Measurements from ENCODE around the gene SKP2. TPM values are rescaled to one million over a fixed set of nuclear protein-coding genes. Genes with fewer than 3 reads are reported as not detected.

The SKP2 gene
- total and polyA plus RNA-seq, 2 donors (not counting 3 experiments of a cell fraction or from before 2014, with no cell fraction given): 12.5 to 40.9 TPM

GRCh38 chr5:36179950-36180349 is 28.0 kb downstream of the SKP2 start:
- intact Hi-C loops (cut with micrococcal nuclease): loop anchor here (2.0 to 10.0 kb wide), 2 partner anchors 61 to 215 kb away; partner anchors contain the start of gene NADK2
- H3K27me3 ChIP-seq (ENCODE audit: control insufficient read depth in 2 of 2, insufficient read depth in 2 of 2, low read length in 2 of 2): no peaks in the 10 kb centered on the region
- dilution Hi-C loops (cut with MboI; ENCODE audit: extremely low pct_ligation_motif_present, low sequenced_read_pairs): no loop called here
- no peak for TF ChIP-seq POLR2AphosphoS5 (IDR thresholded peaks at IDR 0.05; ENCODE audit: insufficient read depth, low read depth, low read length)
- TF ChIP-seq GATA2 (IDR thresholded peaks at IDR 0.05; ENCODE audit: insufficient read depth, insufficient read length, low read depth, low read length): no peak
- no peak for TF ChIP-seq JUN (IDR thresholded peaks at IDR 0.05; ENCODE audit: borderline replicate concordance, insufficient read depth, insufficient read length, low read depth)
- TF ChIP-seq FOS (IDR thresholded peaks at IDR 0.05; ENCODE audit: borderline replicate concordance, insufficient read depth, low read length): no peak
- TF ChIP-seq CTCF (IDR thresholded peaks at IDR 0.05; ENCODE audit: extremely low read depth in 1 of 2, insufficient read depth in 1 of 2, low read depth in 1 of 2, low read length in 2 of 2): no peak
- TF ChIP-seq MYC (IDR thresholded peaks at IDR 0.05; ENCODE audit: low read depth, low read length): no peak
- TF ChIP-seq POLR2A (IDR thresholded peaks at IDR 0.05; ENCODE audit: low read depth, low read length): no peak
- TF ChIP-seq MAX (IDR thresholded peaks at IDR 0.05; ENCODE audit: insufficient read depth, insufficient read length): no peak
- no peak for TF ChIP-seq EZH2 (IDR thresholded peaks at IDR 0.05; ENCODE audit: borderline replicate concordance, low read depth, low read length, severe bottlenecking)
- no peaks in the 10 kb centered on the region for H3K9me1 ChIP-seq (replicated peaks; ENCODE audit: control insufficient read depth, extremely low read depth, insufficient read depth, low read length)
- H2AFZ ChIP-seq (ENCODE audit: low read depth, low read length): no peak overlapping the region
- no TSS peak for BruUV-seq (replicated peaks)
- no peak for DNase-seq (ENCODE audit: low read depth, low spot score)
- no peak overlapping the region for H3K4me3 ChIP-seq (replicated peaks in 1 of 3; ENCODE audit: insufficient read depth in 1 of 3, low read depth in 1 of 3, low read length in 3 of 3)
- ChIA-PET POLR2A (no interaction called here), CTCF (interaction anchor here (1.0 kb wide), 1 partner anchor 126 kb away, joined by 4 read pairs; no protein-coding TSS in a partner anchor)
- no peaks in the 10 kb centered on the region for H3K4me1 ChIP-seq (ENCODE audit: control insufficient read depth, extremely low read depth, insufficient read depth, low read length)
- H3K9ac ChIP-seq (replicated peaks; ENCODE audit: extremely low read depth, insufficient read depth, low read length): no peak overlapping the region
- no peak for FAIRE-seq
- H3K4me2 ChIP-seq (ENCODE audit: insufficient read depth, low read length): no peak overlapping the region
- H3K79me2 ChIP-seq (ENCODE audit: control insufficient read depth, insufficient read depth, low read length): no peaks in the 10 kb centered on the region
- H3K36me3 ChIP-seq (ENCODE audit: control insufficient read depth in 2 of 2, extremely low read depth in 1 of 2, insufficient read depth in 2 of 2, low read length in 2 of 2): peaks cover 0 to 10% of the 10 kb centered on the region in 2 experiments
- no peak overlapping the region for H3K27ac ChIP-seq (ENCODE audit: insufficient read depth, low read depth, low read length)
- no peaks in the 10 kb centered on the region for H3K9me3 ChIP-seq (replicated peaks; ENCODE audit: control insufficient read depth, insufficient read depth, low read length)
- no peaks in the 10 kb centered on the region for H4K20me1 ChIP-seq (replicated peaks; ENCODE audit: control insufficient read depth, extremely low read depth, insufficient read depth, low read length)

All from endothelial cell of umbilical vein (primary cell).